CD4-positive, alpha-beta T cell treated with Interleukin-15 for 4 hours (primary cell): ENCODE results near the gene HBP1.
"Not testable (repeated sequence)": the region's sequence is repeated elsewhere in the genome, so short reads cannot be mapped to it uniquely, and the experiment has no call there.

ENCODE experiments used
- DNase-seq: peaks from one replicate; pipeline ENCODE4 v3.0.0-alpha.2; 2020; ENCODE audit warnings: low spot score

The HBP1 gene

DNA sequence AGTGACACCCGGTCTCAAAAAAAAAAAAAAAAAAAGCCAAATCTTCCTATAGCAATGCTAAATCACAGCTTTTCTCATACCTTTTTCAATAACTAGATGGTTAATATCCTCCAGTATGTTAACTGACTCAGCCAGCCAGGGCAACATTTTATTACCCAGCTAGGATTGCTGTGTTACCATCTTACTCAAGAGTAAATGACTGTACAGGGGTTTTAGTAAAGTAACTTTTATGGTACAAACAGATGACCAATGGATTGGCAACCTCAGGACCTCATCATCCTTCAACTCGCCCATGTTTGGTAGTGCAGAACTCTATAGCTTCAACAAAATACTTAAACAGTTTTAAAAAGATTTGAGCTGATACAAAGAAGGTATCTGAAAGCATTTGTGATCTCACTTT lies 59.5 kb downstream of the HBP1 start:
- DNase-seq, result no peak

DNA sequence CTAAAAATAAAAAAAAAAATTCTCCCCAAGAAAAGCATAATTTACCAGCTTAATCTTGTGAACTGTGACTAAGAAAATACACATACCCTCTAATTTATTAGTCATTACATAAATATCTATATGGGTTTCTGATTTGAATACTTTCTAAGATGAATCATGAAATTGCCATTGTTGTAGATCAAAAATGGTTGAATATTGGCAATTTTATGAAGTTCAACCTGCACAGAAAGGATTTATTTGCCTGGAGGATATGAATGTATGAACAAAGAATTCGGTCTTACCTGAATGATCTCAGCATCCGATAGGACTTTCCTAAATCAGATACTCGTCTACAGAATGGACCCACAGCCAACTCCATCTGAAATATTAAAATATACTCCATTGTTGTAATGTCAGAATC lies 61.5 kb downstream of the HBP1 start:
- no peak for DNase-seq

DNA sequence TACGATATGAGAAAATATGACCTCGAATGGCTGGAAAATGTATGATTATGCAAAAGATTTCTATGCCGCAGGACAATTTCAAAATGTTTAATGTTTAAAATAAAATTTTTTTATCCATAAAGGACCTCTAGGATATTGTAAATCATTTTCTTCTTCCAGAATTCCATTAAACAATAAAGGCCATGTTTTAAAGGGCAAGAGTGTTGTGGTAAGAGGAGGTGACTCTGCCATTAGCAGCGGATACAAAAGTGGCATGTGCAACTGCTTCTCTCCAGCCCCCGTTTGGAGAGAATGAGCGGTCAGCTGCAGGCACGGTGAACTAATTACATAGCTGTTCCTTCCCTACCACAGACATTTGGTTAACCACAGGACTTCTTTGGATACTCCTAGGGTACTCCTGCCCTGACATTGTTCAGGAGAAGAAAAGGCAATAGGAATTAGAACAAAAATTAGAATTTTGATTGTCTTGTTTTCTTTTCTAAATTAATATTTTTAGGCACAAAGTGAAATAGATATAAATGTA lies 63.8 kb downstream of the HBP1 start:
- no peak for DNase-seq

DNA sequence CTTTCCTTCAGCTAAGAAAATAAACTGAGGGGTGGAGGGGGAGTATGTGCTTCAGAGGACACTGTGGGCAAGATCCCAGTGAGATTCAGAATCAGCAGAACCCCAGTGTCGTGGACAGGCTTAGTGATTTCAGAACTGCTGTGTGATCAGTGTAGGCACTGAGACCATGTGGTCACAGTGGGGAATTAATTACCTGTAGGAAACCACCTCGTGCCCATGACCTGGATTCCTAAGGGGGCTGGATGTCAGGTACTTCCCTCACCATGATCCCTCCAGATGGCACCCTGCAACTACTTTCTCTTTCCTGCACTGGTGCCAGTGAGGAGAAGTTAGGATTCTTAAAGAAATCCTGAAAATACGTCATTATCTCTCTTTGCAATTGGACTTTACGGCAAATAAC lies 64.4 kb downstream of the HBP1 start:
- DNase-seq, result no peak

DNA sequence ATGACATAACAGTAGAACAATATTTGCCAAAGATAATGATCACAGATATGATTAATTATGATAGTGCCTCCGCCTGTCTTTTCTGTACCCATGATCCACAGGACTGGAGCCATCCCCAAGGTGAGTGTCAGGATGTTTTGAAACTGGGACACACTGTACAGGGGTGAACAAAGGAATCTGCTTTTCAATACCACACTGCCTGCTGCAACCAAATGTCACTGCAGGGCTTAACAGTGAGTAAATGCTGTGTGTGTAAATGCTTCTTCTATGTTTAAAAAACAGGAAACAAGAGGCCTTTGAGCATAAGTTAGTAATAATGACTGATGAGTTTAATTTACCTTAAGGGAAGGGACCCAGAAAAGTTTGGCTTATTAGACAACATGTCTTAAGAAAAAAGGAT lies 65.2 kb downstream of the HBP1 start:
- no peak for DNase-seq

DNA sequence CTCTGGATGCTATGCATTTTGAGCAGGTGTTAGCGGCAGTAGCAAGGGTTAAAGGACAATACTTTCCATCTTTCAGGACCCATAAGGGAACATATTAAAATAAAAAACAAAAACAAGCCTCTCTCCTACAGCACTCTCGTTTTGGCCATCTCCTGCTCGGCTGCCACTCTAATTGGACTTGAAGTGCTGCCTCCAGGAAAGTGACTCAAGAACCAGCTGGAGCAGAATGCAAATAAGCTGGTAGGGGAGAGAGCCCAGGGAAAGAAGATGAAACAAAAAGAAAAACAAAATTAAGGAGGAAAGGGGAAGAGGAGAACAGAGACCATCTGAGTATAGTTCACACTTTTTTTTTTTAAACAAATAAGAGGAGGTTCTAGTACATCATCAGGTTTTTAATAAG lies 65.6 kb downstream of the HBP1 start:
- no peak for DNase-seq

DNA sequence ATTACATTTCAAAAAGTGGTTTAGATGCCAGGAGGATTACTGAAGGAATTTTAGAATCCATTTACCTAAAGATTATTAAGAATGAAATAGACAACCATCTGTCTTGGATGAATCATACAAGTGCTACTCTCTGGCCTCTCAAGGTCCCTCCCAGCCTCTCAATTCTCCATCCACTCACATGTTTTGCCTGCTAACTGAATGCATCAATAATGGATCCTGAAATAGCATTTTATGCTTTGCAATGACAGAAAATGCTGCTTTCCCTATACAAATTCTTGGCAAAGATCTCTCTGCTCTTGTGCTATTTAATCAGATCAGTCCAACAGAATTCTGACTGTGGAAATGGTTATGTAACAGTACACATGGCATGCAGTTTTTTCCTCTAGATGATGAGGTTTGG lies 68.1 kb downstream of the HBP1 start:
- DNase-seq, result no peak

DNA sequence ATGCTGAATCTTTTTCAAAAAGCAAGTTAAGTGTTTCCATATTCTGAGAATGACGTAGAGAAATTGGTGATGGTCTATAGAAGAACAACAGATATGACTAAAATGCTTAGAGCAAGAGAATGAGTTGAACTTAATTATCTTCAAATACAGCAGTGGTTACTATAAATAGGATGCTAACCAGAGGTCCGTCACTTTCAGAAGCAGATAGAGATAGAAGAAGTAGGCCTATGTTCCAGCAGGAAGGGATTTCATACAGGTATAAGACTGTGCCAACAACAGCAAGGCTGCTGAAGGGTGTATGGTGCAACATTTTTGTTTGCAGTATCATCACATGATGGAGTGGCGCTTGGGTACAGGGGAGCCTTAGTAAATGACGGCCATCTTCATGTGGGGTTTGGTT lies 68.6 kb downstream of the HBP1 start:
- DNase-seq, result no peak

DNA sequence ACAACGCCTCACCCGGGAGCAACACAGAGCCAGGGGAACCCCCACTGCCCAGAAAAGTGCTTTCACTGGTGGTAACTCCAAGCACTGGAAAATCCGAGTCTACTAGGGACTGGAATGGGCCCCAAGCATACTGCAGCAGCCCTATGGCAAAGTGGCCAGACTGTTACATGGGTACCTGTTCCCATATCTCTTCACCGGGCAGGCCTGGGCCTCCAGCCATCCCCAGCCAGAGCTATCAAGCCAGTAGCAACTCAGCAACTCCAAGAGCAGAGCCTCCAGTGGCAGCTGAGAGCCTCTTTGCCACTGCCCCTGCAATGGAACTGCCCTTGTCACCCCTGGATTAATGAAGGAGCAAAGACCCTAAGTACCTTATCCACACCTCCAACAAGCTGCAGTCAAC lies 73.5 kb downstream of the HBP1 start:
- DNase-seq, result no peak

DNA sequence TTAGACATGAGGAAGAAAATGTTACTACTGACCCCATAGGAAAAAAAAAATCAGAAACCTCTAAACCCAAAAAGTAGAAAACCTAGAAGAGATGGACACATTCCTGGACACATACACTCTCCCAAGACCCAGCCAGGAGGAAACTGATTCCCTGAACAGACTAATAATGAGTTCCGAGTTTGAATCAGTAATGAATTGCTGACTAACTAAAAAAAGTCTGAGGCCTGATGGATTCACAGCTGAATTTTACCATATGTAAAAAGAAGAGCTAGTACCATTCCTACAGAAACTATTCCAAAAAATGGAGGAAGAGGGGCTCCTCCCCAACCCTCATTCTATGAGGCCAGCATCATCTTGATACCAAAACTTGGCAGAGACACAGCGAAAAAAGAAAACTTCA lies 75.8 kb downstream of the HBP1 start:
- DNase-seq, result no peak

DNA sequence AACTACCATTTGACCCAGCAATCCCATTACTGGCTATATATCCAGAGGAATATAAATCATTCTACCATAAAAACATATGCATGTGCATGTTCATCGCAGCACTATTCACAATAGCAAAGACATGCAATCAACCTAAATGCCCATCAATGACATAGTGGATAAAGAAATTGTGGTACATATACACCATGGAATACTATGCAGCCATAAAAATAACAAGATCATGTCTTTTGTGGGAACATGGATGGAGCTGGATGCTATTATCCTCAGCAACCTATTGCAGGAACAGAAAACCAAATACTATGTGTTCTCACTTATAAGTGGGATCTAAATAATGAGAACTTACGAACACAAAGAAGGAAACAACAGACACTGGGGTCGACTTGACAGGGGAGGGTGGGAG lies 78.0 kb downstream of the HBP1 start:
- DNase-seq, result not testable (repeated sequence)

DNA sequence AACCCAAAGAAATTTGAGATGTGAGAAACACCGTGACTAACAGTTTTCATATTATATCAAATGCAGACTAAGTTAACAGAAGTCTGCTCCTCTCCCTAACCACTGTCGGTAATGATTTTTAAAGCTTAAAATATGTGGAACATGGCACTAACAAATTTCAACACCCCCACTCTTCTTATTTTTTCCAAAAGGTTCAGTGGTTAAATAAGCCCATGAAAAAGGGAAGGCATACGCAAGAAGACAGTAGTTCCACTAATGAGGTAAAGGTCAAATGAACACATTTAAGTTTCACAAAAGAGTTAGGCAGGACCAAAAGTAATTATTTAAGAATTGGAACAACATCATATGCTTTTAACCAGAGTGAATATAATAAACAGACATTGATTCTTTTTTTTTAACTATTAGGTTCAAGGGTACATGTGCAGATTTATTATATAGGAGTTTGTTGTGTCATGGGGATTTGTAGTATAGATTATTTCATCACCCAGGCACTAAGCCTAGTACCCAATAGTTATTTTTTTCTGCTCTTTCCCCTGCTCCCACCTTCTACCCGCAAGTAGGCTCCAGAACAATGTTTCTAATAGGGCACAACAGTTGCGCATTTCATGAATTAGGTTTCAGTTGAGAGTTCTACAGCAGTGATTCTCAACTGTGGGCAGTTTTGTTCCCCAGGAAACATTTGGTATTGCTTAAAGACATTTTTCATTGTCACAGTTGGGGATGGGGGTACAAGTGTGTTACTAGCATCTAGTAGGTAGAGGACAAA lies 79.9 kb downstream of the HBP1 start:
- DNase-seq, result no peak

DNA sequence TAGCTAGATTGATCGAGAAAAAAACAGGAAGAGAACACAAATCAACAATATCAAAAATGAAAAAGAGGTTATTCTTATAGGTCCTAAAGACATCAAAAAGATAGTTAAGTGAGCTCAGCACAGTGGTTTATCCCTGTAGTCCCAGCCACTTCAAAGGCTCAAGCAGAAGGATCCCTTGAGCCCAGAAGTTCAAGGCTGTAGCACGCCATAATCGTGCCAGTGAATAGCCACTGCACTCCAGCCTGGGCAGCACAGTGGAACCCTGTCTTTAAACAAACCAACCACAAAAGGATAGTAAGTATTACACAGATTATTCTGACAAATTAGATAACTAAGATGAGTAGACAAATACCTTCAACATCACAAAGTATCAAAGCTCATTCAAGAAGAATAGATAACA lies 83.2 kb downstream of the HBP1 start:
- DNase-seq, result no peak
